Measurements from ENCODE around the gene BCL2.
"Not testable (repeated sequence)": the region's sequence is repeated elsewhere in the genome, so short reads cannot be mapped to it uniquely, and the experiment has no call there.

BCL2 gene

GRCh38 chr18:63319383-63320122, at the start of gene BCL2:
Gene BCL2, minus strand, starts transcription at chr18:63319769.
- DNase-seq (ENCODE audit: low spot score), result no peak

- peak; percentile 12 for DNase-seq (ENCODE audit: low spot score)
Observed at GRCh38 chr18:63368611-63369010, 49.0 kb upstream of the BCL2 start.

GRCh38 chr18:63367053-63367953, 47.7 kb upstream of the BCL2 start, which contains the start of gene KDSR:
Gene KDSR, minus strand, starts transcription at chr18:63367206. Its CDS starts 88 bp downstream, at chr18:63367118.
- DNase-seq (ENCODE audit: low spot score), result peak; percentile 92

- DNase-seq (ENCODE audit: low spot score), result peak; percentile 41
Observed at GRCh38 chr18:63366213-63367052, 46.9 kb upstream of the BCL2 start.

- no peak for DNase-seq (ENCODE audit: low spot score)
Observed at GRCh38 chr18:63365876-63366212, 46.3 kb upstream of the BCL2 start.

GRCh38 chr18:63363951-63364350, 44.4 kb upstream of the BCL2 start:
- no peak for DNase-seq (ENCODE audit: low spot score)

GRCh38 chr18:63363420-63363819, 43.9 kb upstream of the BCL2 start:
- DNase-seq (ENCODE audit: low spot score), result not testable (repeated sequence)

GRCh38 chr18:63356272-63356896, 36.8 kb upstream of the BCL2 start:
- no peak for DNase-seq (ENCODE audit: low spot score)

GRCh38 chr18:63350230-63350629, 30.7 kb upstream of the BCL2 start:
- DNase-seq (ENCODE audit: low spot score), result no peak

- no peak for DNase-seq (ENCODE audit: low spot score)
Observed at GRCh38 chr18:63348508-63349136, 29.1 kb upstream of the BCL2 start.

GRCh38 chr18:63346480-63347183, 27.1 kb upstream of the BCL2 start:
- DNase-seq (ENCODE audit: low spot score), result no peak

- DNase-seq (ENCODE audit: low spot score), result no peak
Observed at GRCh38 chr18:63346031-63346430, 26.5 kb upstream of the BCL2 start.

GRCh38 chr18:63344918-63345317, 25.3 kb upstream of the BCL2 start:
- DNase-seq (ENCODE audit: low spot score), result no peak

- DNase-seq (ENCODE audit: low spot score), result no peak
Observed at GRCh38 chr18:63344263-63344662, 24.7 kb upstream of the BCL2 start.

- DNase-seq (ENCODE audit: low spot score), result peak; percentile 24
Observed at GRCh38 chr18:63342206-63342605, 22.6 kb upstream of the BCL2 start.

- peak; percentile 51 for DNase-seq (ENCODE audit: low spot score)
Observed at GRCh38 chr18:63339920-63340484, 20.4 kb upstream of the BCL2 start.

- no peak for DNase-seq (ENCODE audit: low spot score)
Observed at GRCh38 chr18:63336366-63337099, 17.0 kb upstream of the BCL2 start.

- DNase-seq (ENCODE audit: low spot score), result no peak
Observed at GRCh38 chr18:63331105-63331504, 11.5 kb upstream of the BCL2 start.

GRCh38 chr18:63329431-63330145, 10.0 kb upstream of the BCL2 start:
- DNase-seq (ENCODE audit: low spot score), result no peak

Data from pons (tissue), 1 donor.